GM12891 (cell line): ENCODE results near the gene BBS10.

Experiments
- PAX5 ChIP-seq: IDR thresholded peaks from 2 replicates; pipeline ENCODE4 v1.6.1; 2011; ENCODE audit warnings: low read length, moderate library complexity, mild to moderate bottlenecking; ENCODE audit not compliant: insufficient read depth, severe bottlenecking
- POLR2A ChIP-seq: IDR thresholded peaks from 2 replicates; pipeline ENCODE4 v1.6.1; 2011; ENCODE audit warnings: low read depth, low read length, control low read depth
- POLR2AphosphoS5 ChIP-seq: IDR thresholded peaks from 2 replicates; pipeline ENCODE4 v1.6.1; 2011; ENCODE audit warnings: low read depth, low read length, control low read depth
- POU2F2 ChIP-seq: IDR thresholded peaks from 2 replicates; pipeline ENCODE4 v1.6.1; 2011; ENCODE audit warnings: low read depth, mild to moderate bottlenecking, control low read depth, low read length, moderate library complexity
- SPI1 ChIP-seq: IDR thresholded peaks from 2 replicates; pipeline ENCODE4 v1.6.1; 2011; ENCODE audit warnings: low read depth, low read length, control low read depth
- TAF1 ChIP-seq: IDR thresholded peaks from 2 replicates; pipeline ENCODE4 v1.6.1; 2011; ENCODE audit warnings: low read depth, low read length, control low read depth

DNA sequence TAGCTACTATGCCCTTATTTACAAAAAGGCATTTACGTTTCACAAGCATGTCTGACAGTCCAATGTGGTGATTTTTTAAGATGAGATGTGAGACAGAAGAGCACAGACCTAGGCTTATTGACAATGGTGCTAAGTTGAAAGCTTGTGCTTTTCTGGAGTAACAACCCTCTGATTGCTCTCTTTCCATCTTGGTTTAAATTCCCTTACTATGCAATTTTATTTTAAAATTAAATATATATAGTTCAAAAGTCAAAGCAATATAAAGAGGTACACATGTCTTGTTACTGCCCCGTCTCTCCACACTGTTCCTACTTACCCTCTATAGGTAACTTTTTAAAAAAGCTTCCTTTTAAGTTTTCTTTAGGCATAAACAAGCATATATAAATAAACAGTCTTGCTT is 39.4 kb upstream of the BBS10 start:
- TF ChIP-seq POLR2A (no peak), PAX5 (no peak), POLR2AphosphoS5 (no peak), POU2F2 (no peak), TAF1 (no peak), SPI1 (no peak)
